NB4 (cell line): Measurements from ENCODE around the gene FIBCD1.

Experiments used
- DNase-seq: peaks from one replicate; pipeline ENCODE4 v3.0.0; 2010; ENCODE audit warnings: low read depth
- H3K4me3 ChIP-seq: one replicate; pipeline ENCODE4 v1.5.1; 2011; ENCODE audit warnings: mild to moderate bottlenecking, low read depth, low read length, moderate library complexity
- MYC ChIP-seq: IDR thresholded peaks from 2 replicates; pipeline ENCODE4 v1.6.1; 2011; ENCODE audit warnings: low read depth, low read length
- POLR2A ChIP-seq: IDR thresholded peaks from 2 replicates; pipeline ENCODE4 v1.6.1; 2011; ENCODE audit warnings: mild to moderate bottlenecking; ENCODE audit not compliant: insufficient read length; ENCODE audit errors: extremely low read depth
- TF ChIP-seq, protein P1 (sequence below): IDR thresholded peaks from 2 replicates; pipeline ENCODE4 v1.6.1; 2011; ENCODE audit warnings: low read depth, low read length
- TF ChIP-seq, protein P2 (sequence below): IDR thresholded peaks from one replicate; pipeline ENCODE4 v1.5.1; 2012; ENCODE audit warnings: low read depth, low read length

The FIBCD1 gene

DNA sequence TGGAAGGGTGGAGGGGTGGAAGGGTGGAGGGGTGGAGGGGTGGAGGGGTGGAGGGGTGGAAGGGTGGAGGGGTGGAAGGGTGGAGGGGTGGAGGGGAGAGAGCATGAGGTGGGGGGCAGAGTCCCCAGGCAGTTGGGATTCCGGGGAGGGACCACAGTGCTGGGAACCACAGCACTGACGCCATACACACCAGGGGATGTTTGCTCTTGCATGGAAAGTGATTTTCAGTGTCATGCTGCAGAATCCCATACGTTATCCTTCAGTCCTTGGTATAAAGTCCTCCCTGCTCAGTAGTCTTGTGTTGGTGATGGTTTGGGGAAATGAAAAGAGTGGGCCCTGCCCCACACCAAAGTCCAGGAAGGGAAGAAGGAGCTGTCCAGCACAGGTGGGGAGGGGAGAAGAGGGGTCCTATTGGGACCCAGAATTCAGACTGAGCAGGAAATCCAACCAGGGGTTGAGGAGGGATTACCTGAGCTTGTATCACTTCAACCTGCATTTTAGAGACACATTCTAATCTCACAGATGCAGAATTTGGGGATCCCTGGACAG, 5.5 kb upstream of the FIBCD1 start:
- DNase-seq: no peak
- TF ChIP-seq, protein P1, sequence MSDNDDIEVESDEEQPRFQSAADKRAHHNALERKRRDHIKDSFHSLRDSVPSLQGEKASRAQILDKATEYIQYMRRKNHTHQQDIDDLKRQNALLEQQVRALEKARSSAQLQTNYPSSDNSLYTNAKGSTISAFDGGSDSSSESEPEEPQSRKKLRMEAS: no peak
- TF ChIP-seq, protein P2, sequence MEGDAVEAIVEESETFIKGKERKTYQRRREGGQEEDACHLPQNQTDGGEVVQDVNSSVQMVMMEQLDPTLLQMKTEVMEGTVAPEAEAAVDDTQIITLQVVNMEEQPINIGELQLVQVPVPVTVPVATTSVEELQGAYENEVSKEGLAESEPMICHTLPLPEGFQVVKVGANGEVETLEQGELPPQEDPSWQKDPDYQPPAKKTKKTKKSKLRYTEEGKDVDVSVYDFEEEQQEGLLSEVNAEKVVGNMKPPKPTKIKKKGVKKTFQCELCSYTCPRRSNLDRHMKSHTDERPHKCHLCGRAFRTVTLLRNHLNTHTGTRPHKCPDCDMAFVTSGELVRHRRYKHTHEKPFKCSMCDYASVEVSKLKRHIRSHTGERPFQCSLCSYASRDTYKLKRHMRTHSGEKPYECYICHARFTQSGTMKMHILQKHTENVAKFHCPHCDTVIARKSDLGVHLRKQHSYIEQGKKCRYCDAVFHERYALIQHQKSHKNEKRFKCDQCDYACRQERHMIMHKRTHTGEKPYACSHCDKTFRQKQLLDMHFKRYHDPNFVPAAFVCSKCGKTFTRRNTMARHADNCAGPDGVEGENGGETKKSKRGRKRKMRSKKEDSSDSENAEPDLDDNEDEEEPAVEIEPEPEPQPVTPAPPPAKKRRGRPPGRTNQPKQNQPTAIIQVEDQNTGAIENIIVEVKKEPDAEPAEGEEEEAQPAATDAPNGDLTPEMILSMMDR: no peak
- TF ChIP-seq POLR2A (no peak), MYC (no peak)
- H3K4me3 ChIP-seq: no peak overlapping the region

DNA sequence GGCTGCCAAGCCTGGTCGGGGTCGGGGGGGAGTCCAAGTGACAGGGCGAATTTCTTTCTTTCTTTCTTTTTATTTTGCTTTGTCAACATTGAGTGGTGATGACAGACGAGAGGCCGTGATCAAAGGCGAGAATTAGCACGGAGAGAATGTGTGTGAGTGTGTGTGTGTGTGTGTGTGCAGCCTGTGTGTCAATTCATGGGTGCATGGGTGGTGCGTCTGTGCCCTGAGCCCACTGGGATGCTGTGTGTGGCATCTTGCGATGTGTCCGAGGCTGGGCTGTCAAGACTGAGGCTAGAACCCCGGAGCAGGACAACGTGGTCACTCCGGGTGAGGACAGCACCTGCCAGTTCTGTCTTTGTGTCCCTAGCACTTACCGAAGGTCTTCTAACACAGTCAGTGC, 4.7 kb upstream of the FIBCD1 start:
- DNase-seq: no peak
- no peak overlapping the region for H3K4me3 ChIP-seq
- TF ChIP-seq POLR2A (no peak), MYC (no peak)
- TF ChIP-seq, protein P2: no peak
- TF ChIP-seq, protein P1: no peak

GRCh38 chr9:130943221-130943620, 4.2 kb upstream of the FIBCD1 start:
- DNase-seq: no peak
- no peak overlapping the region for H3K4me3 ChIP-seq
- TF ChIP-seq POLR2A: no peak
- TF ChIP-seq, protein P2: no peak
- no peak for TF ChIP-seq MYC
- TF ChIP-seq, protein P1: no peak

DNA sequence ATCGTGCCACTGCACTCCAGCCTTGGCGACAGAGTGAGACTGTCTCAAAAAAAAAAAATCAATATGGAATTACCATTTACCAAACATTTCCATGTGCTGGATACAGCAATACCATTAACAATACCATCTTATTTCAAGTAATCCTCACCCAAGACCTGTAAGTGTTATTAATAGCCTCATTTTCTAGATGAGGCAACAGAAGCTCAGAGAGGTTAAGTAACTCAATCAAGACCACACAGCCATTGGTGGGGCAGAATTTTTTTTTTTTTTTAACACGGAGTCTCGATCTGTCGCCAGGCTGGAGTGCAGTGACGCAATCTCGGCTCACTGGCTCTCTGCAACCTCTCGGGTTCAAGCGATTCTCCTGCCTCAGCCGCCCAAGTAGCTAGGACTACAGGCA, 3.6 kb upstream of the FIBCD1 start:
- no peak overlapping the region for H3K4me3 ChIP-seq
- no peak for DNase-seq
- TF ChIP-seq, protein P1: no peak
- TF ChIP-seq POLR2A (no peak), MYC (no peak)
- TF ChIP-seq, protein P2: no peak

- no peak for DNase-seq
- TF ChIP-seq MYC (no peak), POLR2A (no peak)
- TF ChIP-seq, protein P1: no peak
- TF ChIP-seq, protein P2: no peak
- H3K4me3 ChIP-seq: no peak overlapping the region
These were observed 3.0 kb upstream of the FIBCD1 start for GRCh38 chr9:130942084-130942483.
